IMR-90 (cell line): ENCODE data around the gene COL13A1. TPM values are rescaled to one million over a fixed set of nuclear protein-coding genes. Genes with fewer than 3 reads are reported as not detected.

Experiments used
- ATAC-seq: fragments of 200-7000 bp; cut with Tn5 transposase; 2 replicates; pipeline ENCODE4 v1.9.1; 2020; ENCODE audit warnings: low read depth, mild to moderate bottlenecking, moderate library complexity
- BruUV-seq: library from RNA; stranded (reverse); fragments of 400-500 nt; replicated peaks from 2 replicates; lab custom pipeline; 2021; lab: Mats Ljungman, UMichigan
- CTCF ChIA-PET: fragments of 300-600 bp; formaldehyde crosslinking; extraction: SDS; loops from one replicate; lab custom pipeline; 2021; ENCODE audit warnings: antibody characterized with exemption; lab: Yijun Ruan, JAX
- POLR2A ChIA-PET: fragments of 300-600 bp; sonication (Branson Sonifier 250); formaldehyde crosslinking; loops from one replicate; lab custom pipeline; 2022; ENCODE audit warnings: antibody characterized with exemption; ENCODE audit not compliant: unreplicated experiment; lab: Charles Lee
- DNase-seq: peaks from one replicate; pipeline ENCODE4 v3.0.0; 2013
- H2AFZ ChIP-seq: replicated peaks from 2 replicates; pipeline ENCODE3; 2013; ENCODE audit warnings: low read length, mild to moderate bottlenecking; ENCODE audit not compliant: poor library complexity
- H2AK5ac ChIP-seq: 2 replicates; pipeline ENCODE4 v1.6.1; 2013; ENCODE audit warnings: low read depth, low read length, inconsistent platforms
- H2AK9ac ChIP-seq: replicated peaks from 2 replicates; pipeline ENCODE3; 2013; ENCODE audit warnings: mild to moderate bottlenecking, low read depth, low read length, moderate library complexity; ENCODE audit not compliant: poor library complexity
- H2BK120ac ChIP-seq: 2 replicates; pipeline ENCODE4 v1.6.1; 2013; ENCODE audit warnings: low read depth, low read length, inconsistent platforms
- H2BK15ac ChIP-seq: 3 replicates; pipeline ENCODE4 v1.6.1; 2013; ENCODE audit warnings: low read depth, low read length, inconsistent platforms
- H2BK20ac ChIP-seq: 2 replicates; pipeline ENCODE4 v1.6.1; 2013; ENCODE audit warnings: low read depth, mild to moderate bottlenecking, inconsistent platforms, low read length, moderate library complexity
- H2BK5ac ChIP-seq: 2 replicates; pipeline ENCODE4 v1.6.1; 2013; ENCODE audit warnings: mild to moderate bottlenecking, low read depth, low read length, inconsistent platforms; ENCODE audit not compliant: poor library complexity, severe bottlenecking
- H3K14ac ChIP-seq: replicated peaks from 2 replicates; pipeline ENCODE4 v1.6.1; 2013; ENCODE audit warnings: low read depth, low read length, inconsistent platforms
- H3K18ac ChIP-seq: 2 replicates; pipeline ENCODE4 v1.6.1; 2013; ENCODE audit warnings: low read depth, low read length, control low read depth
- H3K23ac ChIP-seq: 2 replicates; pipeline ENCODE4 v1.6.1; 2013; ENCODE audit warnings: low read depth, low read length, inconsistent platforms
- H3K27ac ChIP-seq: 2 replicates; pipeline ENCODE4 v1.5.1; 2013; ENCODE audit warnings: mild to moderate bottlenecking, control low read depth, low read length; ENCODE audit not compliant: insufficient read depth
- H3K27me3 ChIP-seq: 2 replicates; pipeline ENCODE4 v1.6.1; 2013; ENCODE audit warnings: low read length; ENCODE audit not compliant: control insufficient read depth, insufficient read depth
- H3K36me3 ChIP-seq: 2 replicates; pipeline ENCODE4 v1.6.1; 2013; ENCODE audit warnings: low read length, mixed read lengths; ENCODE audit not compliant: control insufficient read depth, insufficient read depth
- H3K4ac ChIP-seq: 2 replicates; pipeline ENCODE4 v1.6.1; 2013; ENCODE audit warnings: low read depth, low read length, inconsistent platforms
- H3K4me1 ChIP-seq: 2 replicates; pipeline ENCODE4 v1.6.1; 2013; ENCODE audit warnings: low read length, mixed read lengths; ENCODE audit not compliant: control insufficient read depth, insufficient read depth
- H3K4me2 ChIP-seq: 2 replicates; pipeline ENCODE4 v1.6.1; 2013; ENCODE audit warnings: low read depth, mild to moderate bottlenecking, control low read depth, low read length, moderate library complexity
- H3K4me3 ChIP-seq: 2 replicates; pipeline ENCODE4 v1.5.1; 2013; ENCODE audit warnings: low read depth, mild to moderate bottlenecking, control low read depth, low read length, moderate library complexity; ENCODE audit not compliant: insufficient read depth
- H3K56ac ChIP-seq: 2 replicates; pipeline ENCODE4 v1.6.1; 2013; ENCODE audit warnings: low read length, inconsistent platforms; ENCODE audit not compliant: insufficient read depth; ENCODE audit errors: extremely low read depth
- H3K79me1 ChIP-seq, 2 experiments: 2 replicates each; pipeline ENCODE4 v1.6.1; 2013; ENCODE audit warnings: low read length in 2 of 2, inconsistent platforms in 1 of 2, low read depth in 1 of 2
- H3K9ac ChIP-seq: 2 replicates; pipeline ENCODE4 v1.6.1; 2013; ENCODE audit warnings: low read depth, low read length, control low read depth
- H3K9me1 ChIP-seq: 2 replicates; pipeline ENCODE4 v1.6.1; 2013; ENCODE audit warnings: low read length, inconsistent platforms; ENCODE audit not compliant: insufficient read depth
- H3K9me3 ChIP-seq: 2 replicates; pipeline ENCODE4 v1.6.1; 2013; ENCODE audit warnings: low read length; ENCODE audit not compliant: control insufficient read depth, insufficient read depth
- H4K20me1 ChIP-seq: 2 replicates; pipeline ENCODE4 v1.6.1; 2013; ENCODE audit warnings: low read length, inconsistent platforms; ENCODE audit not compliant: insufficient read depth
- H4K5ac ChIP-seq: 2 replicates; pipeline ENCODE4 v1.6.1; 2013; ENCODE audit warnings: mild to moderate bottlenecking, low read depth, low read length, control low read depth
- H4K8ac ChIP-seq, 2 experiments: 2 replicates each; pipeline ENCODE4 v1.6.1; 2013; ENCODE audit warnings: low read depth in 2 of 2, low read length in 2 of 2, control low read depth in 1 of 2, inconsistent platforms in 1 of 2
- H4K91ac ChIP-seq: 2 replicates; pipeline ENCODE4 v1.6.1; 2013; ENCODE audit warnings: low read depth, low read length, inconsistent platforms; ENCODE audit not compliant: insufficient read depth
- BHLHE40 ChIP-seq: fragments of 150-350 bp; IDR thresholded peaks from 2 replicates; pipeline ENCODE4 v1.6.1; 2016; ENCODE audit warnings: mild to moderate bottlenecking, low read depth, low read length
- CEBPB ChIP-seq: IDR thresholded peaks from 2 replicates; pipeline ENCODE4 v1.6.1; 2012; ENCODE audit warnings: low read depth, low read length, improper control_type of control experiment
- CHD1 ChIP-seq: IDR thresholded peaks from 2 replicates; pipeline ENCODE4 v1.6.1; 2012; ENCODE audit warnings: low read depth, low read length, improper control_type of control experiment
- FOS ChIP-seq: fragments of 150-350 bp; IDR thresholded peaks from 2 replicates; pipeline ENCODE4 v1.6.1; 2016; ENCODE audit warnings: low read depth, low read length
- MAFK ChIP-seq: IDR thresholded peaks from 2 replicates; pipeline ENCODE4 v1.6.1; 2012; ENCODE audit warnings: low read depth, low read length, improper control_type of control experiment
- MAZ ChIP-seq: IDR thresholded peaks from 2 replicates; pipeline ENCODE4 v1.6.1; 2012; ENCODE audit warnings: low read depth, mild to moderate bottlenecking, low read length, improper control_type of control experiment, moderate library complexity, borderline replicate concordance
- MXI1 ChIP-seq: IDR thresholded peaks from 2 replicates; pipeline ENCODE4 v1.6.1; 2012; ENCODE audit warnings: low read depth, mild to moderate bottlenecking, low read length, moderate library complexity, borderline replicate concordance
- NFE2L2 ChIP-seq: fragments of 150-350 bp; IDR thresholded peaks from 2 replicates; pipeline ENCODE4 v1.6.1; 2016; ENCODE audit warnings: low read depth, mild to moderate bottlenecking, low read length
- POLR2A ChIP-seq: IDR thresholded peaks from 2 replicates; pipeline ENCODE4 v1.6.1; 2012; ENCODE audit warnings: mild to moderate bottlenecking, low read depth, low read length
- RAD21 ChIP-seq: IDR thresholded peaks from 2 replicates; pipeline ENCODE4 v1.6.1; 2012; ENCODE audit warnings: low read length, improper control_type of control experiment
- RCOR1 ChIP-seq: IDR thresholded peaks from 2 replicates; pipeline ENCODE4 v1.6.1; 2012; ENCODE audit warnings: mild to moderate bottlenecking, low read length, improper control_type of control experiment; ENCODE audit not compliant: insufficient replicate concordance
- RFX5 ChIP-seq: IDR thresholded peaks from 2 replicates; pipeline ENCODE4 v1.8.0; 2012; ENCODE audit warnings: low read depth, mild to moderate bottlenecking, low read length, moderate library complexity
- SMC3 ChIP-seq: fragments of 150-350 bp; IDR thresholded peaks from 2 replicates; pipeline ENCODE4 v1.6.1; 2016; ENCODE audit warnings: low read depth, mild to moderate bottlenecking, antibody characterized with exemption, low read length, moderate library complexity
- WGBS, 2 experiments: methylation state at CpG; one replicate each; pipeline versions ENCODE4 v1.1.5 to v1.1.7; 2013; ENCODE audit warnings: missing lambda C conversion rate in 2 of 2; ENCODE audit not compliant: insufficient read length in 1 of 2; ENCODE audit errors: extremely low coverage in 2 of 2; 5-methylcytosine and 5-hydroxymethylcytosine counted together
- dilution Hi-C: fragments of 300-500 bp; cut with HindIII; formaldehyde crosslinking; loops from one replicate; pipeline ENCODE4 v1.14.3; 2018; ENCODE audit warnings: low sequenced_read_pairs; ENCODE audit not compliant: unreplicated experiment
- in situ Hi-C: fragments of 300-500 bp; cut with MboI; formaldehyde crosslinking; loops from 3 replicates; pipeline ENCODE4 v1.14.3; 2019; ENCODE audit warnings: low sequenced_read_pairs, inconsistent platforms, mixed read lengths
- intact Hi-C: fragments of 100-400 bp; cut with micrococcal nuclease; formaldehyde crosslinking; loops from 2 replicates; pipeline ENCODE4 v1.10.0; 2022
- polyA plus RNA-seq, 3 experiments: library from polyadenylated mRNA; depleted of rRNA; stranded (reverse); fragments of >200 nt; gene quantifications; 2 replicates each; pipeline ENCODE4 v1.2.3, GENCODE V29; 2012; ENCODE audit warnings: low replicate concordance in 1 of 3
- total RNA-seq: library from RNA; depleted of rRNA; stranded (reverse); fragments of >200 nt; gene quantifications from 2 replicates; pipeline ENCODE4 v1.2.3, GENCODE V29; 2012
- TF ChIP-seq, protein P1 (sequence below): conservative IDR thresholded peaks from 2 replicates; pipeline ENCODE4 v1.5.1; 2012; ENCODE audit warnings: mild to moderate bottlenecking, low read depth, low read length, improper control_type of control experiment
- TF ChIP-seq, protein P2 (sequence below): fragments of 150-350 bp; IDR thresholded peaks from 2 replicates; pipeline ENCODE4 v1.6.1; 2017; ENCODE audit warnings: mild to moderate bottlenecking, antibody characterized with exemption, low read length, low read depth

COL13A1 gene
- total and polyA plus RNA-seq, 2 of the 4 experiments (the other 2 are of a cell fraction) = 12.2 to 31.3 TPM

DNA sequence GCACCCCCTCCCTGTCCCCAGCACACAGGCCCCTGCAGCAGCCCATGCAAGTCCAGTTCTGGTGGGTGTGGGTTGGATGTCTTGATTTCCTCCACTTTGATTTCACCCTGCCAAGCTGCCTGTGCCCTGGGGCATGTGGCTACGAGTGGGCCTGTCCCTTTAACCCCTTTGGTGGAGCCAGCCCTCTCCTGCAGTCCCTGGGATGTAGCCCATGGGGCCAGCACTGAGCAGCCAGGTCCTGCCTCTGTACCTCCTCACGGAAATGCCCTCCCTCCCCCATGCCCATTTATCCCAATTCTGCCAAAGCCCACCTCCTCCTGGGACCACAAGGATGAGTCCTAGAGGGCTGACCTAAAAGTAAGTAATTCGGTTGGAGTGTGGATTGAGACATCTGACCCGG, 11.9 kb downstream of the COL13A1 start (continued):
- no peak for TF ChIP-seq MXI1

DNA sequence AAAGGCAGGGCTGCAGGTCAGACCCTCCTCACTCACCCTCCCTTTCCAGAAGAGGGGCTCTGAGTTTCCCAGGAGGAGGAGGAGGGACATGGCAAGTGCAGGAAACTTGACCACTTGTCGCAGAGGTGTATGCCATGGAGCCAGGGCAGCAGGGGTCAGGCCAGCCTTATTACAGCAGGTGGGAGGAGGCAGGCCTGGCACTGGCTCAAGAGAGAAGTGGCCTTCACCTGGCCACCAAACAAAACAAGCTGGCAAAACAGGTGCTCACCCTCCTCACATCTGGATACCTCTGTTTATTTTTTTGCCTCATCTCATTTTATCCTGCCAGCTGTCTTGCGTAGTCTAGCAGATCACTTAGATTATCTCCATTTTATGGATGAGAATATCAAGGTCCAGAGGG, 12.5 kb downstream of the COL13A1 start:
- no peak for TF ChIP-seq MAZ
- no peak for TF ChIP-seq RFX5
- no peak for TF ChIP-seq RCOR1
- TF ChIP-seq NFE2L2 = no peak
- TF ChIP-seq, protein P1, sequence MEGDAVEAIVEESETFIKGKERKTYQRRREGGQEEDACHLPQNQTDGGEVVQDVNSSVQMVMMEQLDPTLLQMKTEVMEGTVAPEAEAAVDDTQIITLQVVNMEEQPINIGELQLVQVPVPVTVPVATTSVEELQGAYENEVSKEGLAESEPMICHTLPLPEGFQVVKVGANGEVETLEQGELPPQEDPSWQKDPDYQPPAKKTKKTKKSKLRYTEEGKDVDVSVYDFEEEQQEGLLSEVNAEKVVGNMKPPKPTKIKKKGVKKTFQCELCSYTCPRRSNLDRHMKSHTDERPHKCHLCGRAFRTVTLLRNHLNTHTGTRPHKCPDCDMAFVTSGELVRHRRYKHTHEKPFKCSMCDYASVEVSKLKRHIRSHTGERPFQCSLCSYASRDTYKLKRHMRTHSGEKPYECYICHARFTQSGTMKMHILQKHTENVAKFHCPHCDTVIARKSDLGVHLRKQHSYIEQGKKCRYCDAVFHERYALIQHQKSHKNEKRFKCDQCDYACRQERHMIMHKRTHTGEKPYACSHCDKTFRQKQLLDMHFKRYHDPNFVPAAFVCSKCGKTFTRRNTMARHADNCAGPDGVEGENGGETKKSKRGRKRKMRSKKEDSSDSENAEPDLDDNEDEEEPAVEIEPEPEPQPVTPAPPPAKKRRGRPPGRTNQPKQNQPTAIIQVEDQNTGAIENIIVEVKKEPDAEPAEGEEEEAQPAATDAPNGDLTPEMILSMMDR = no peak
- TF ChIP-seq FOS = no peak
- no peak for TF ChIP-seq CEBPB
- TF ChIP-seq, protein P2, sequence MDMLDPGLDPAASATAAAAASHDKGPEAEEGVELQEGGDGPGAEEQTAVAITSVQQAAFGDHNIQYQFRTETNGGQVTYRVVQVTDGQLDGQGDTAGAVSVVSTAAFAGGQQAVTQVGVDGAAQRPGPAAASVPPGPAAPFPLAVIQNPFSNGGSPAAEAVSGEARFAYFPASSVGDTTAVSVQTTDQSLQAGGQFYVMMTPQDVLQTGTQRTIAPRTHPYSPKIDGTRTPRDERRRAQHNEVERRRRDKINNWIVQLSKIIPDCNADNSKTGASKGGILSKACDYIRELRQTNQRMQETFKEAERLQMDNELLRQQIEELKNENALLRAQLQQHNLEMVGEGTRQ = no peak
- TF ChIP-seq SMC3 = no peak
- no peak for TF ChIP-seq POLR2A
- no peak for TF ChIP-seq BHLHE40
- no peak for TF ChIP-seq MXI1
- no peak for TF ChIP-seq RAD21
- TF ChIP-seq CHD1 = no peak
- TF ChIP-seq MAFK = no peak
- Histone ChIP-seq H2AK9ac (no peak overlapping the region), H4K91ac (no peak overlapping the region), H2AFZ (no peak overlapping the region), H2BK20ac (no peak overlapping the region), H4K20me1 (no peaks in the 10 kb centered on the region), H3K4me1 (peaks cover 30% of the 10 kb centered on the region), H3K4me3 (no peak overlapping the region), H3K9me3 (no peaks in the 10 kb centered on the region; the same call in 1 of the 2 replicates), H4K5ac (no peak overlapping the region), H3K36me3 (no peaks in the 10 kb centered on the region), H2AK5ac (no peak overlapping the region; the same call in 1 of the 2 replicates), H3K23ac (no peak overlapping the region), H3K27ac (no peak overlapping the region), H3K56ac (no peak overlapping the region), H3K14ac (no peak overlapping the region), H3K9me1 (peaks cover 32% of the 10 kb centered on the region), H2BK120ac (no peak overlapping the region), H3K4me2 (no peak overlapping the region), H4K8ac (no peak overlapping the region), H3K79me1 (peaks cover 51 to 100% of the 10 kb centered on the region in 2 experiments), H3K27me3 (no peaks in the 10 kb centered on the region), H2BK15ac (no peak overlapping the region), H3K9ac (no peak overlapping the region), H3K4ac (no peak overlapping the region), H2BK5ac (no peak overlapping the region), H3K18ac (no peak overlapping the region)
- no TSS peak for BruUV-seq
- no CpG with 5 or more reads among the region's 2 CpGs for WGBS, 2 experiments
- in situ Hi-C loops (no loop called here), intact Hi-C loops (no loop called here), dilution Hi-C loops (no loop called here)
- CTCF ChIA-PET = interaction anchor here (0.6 kb wide), 1 partner anchor 53 kb away, joined by 3 read pairs; no protein-coding TSS in a partner anchor
- POLR2A ChIA-PET = no interaction called here
- ATAC-seq (no peak), DNase-seq (no peak)
